Duodenal mucosa (tissue), 2 donors: ENCODE results near the gene MFN2.
A peak's percentile ranks its signal among the peaks of the same experiment; 100 is the strongest.
"Not testable (repeated sequence)": the region's sequence is repeated elsewhere in the genome, so short reads cannot be mapped to it uniquely, and the experiment has no call there.

Experiments used
- H3K27ac ChIP-seq: one replicate; pipeline ENCODE4 v1.7.0; 2013; ENCODE audit warnings: low read depth, low read length
- H3K27me3 ChIP-seq, 2 donors: one replicate each; pipeline ENCODE4 v1.7.0; 2013; ENCODE audit warnings: low read length in 2 of 2, control low read depth in 1 of 2; ENCODE audit not compliant: insufficient read depth in 2 of 2, control insufficient read depth in 1 of 2
- H3K36me3 ChIP-seq, 2 donors: one replicate each; pipeline ENCODE4 v1.7.0; 2013; ENCODE audit warnings: low read length in 2 of 2, control low read depth in 1 of 2; ENCODE audit not compliant: insufficient read depth in 2 of 2, control insufficient read depth in 1 of 2
- H3K4me1 ChIP-seq, 2 donors: one replicate each; pipeline ENCODE4 v1.7.0; 2013; ENCODE audit warnings: low read length in 2 of 2, control low read depth in 1 of 2; ENCODE audit not compliant: insufficient read depth in 2 of 2, control insufficient read depth in 1 of 2
- H3K4me3 ChIP-seq, 2 donors: one replicate each; pipeline ENCODE4 v1.7.0; 2013; ENCODE audit warnings: low read length in 2 of 2, low read depth in 1 of 2
- H3K9ac ChIP-seq, 2 donors: one replicate each; pipeline ENCODE4 v1.7.0; 2013; ENCODE audit warnings: low read length in 2 of 2, low read depth in 1 of 2
- H3K9me3 ChIP-seq, 2 donors: one replicate each; pipeline ENCODE4 v1.7.0; 2013; ENCODE audit warnings: low read length in 2 of 2, control low read depth in 1 of 2; ENCODE audit not compliant: control insufficient read depth in 1 of 2

MFN2 gene

GRCh38 chr1:12008355-12008754 lies 28.1 kb downstream of the MFN2 start:
- H3K9ac ChIP-seq, H3K4me3 ChIP-seq, H3K4me1 ChIP-seq, H3K27me3 ChIP-seq, H3K27ac ChIP-seq, H3K9me3 ChIP-seq: not testable (repeated sequence)
- H3K36me3 ChIP-seq: peaks cover 53 to 83% of the 10 kb centered on the region in 2 donors

GRCh38 chr1:12009318-12009947 lies 29.2 kb downstream of the MFN2 start:
- H3K27ac ChIP-seq: no peak overlapping the region
- no peak overlapping the region for H3K9ac ChIP-seq
- H3K4me1 ChIP-seq: no peaks in the 10 kb centered on the region
- no peak overlapping the region for H3K4me3 ChIP-seq
- H3K27me3 ChIP-seq: no peaks in the 10 kb centered on the region
- no peaks in the 10 kb centered on the region for H3K9me3 ChIP-seq
- peaks cover 47 to 79% of the 10 kb centered on the region in 2 donors for H3K36me3 ChIP-seq

GRCh38 chr1:12010746-12011570 lies 30.7 kb downstream of the MFN2 start:
- Histone ChIP-seq H3K27ac (no peak overlapping the region), H3K36me3 (peaks cover 37 to 66% of the 10 kb centered on the region in 2 donors), H3K9ac (no peak overlapping the region), H3K27me3 (no peaks in the 10 kb centered on the region), H3K4me3 (no peak overlapping the region), H3K4me1 (no peaks in the 10 kb centered on the region), H3K9me3 (no peaks in the 10 kb centered on the region)

- no peak overlapping the region for H3K4me3 ChIP-seq
- peaks cover 26 to 56% of the 10 kb centered on the region in 2 donors for H3K36me3 ChIP-seq
- no peaks in the 10 kb centered on the region for H3K4me1 ChIP-seq
- H3K9ac ChIP-seq: no peak overlapping the region
- H3K27ac ChIP-seq: no peak overlapping the region
- no peaks in the 10 kb centered on the region for H3K9me3 ChIP-seq
- H3K27me3 ChIP-seq: no peaks in the 10 kb centered on the region
These were observed 31.8 kb downstream of the MFN2 start for GRCh38 chr1:12011998-12012397.

- Histone ChIP-seq H3K9me3 (no peaks in the 10 kb centered on the region), H3K9ac (no peak overlapping the region), H3K27ac (no peak overlapping the region), H3K27me3 (no peaks in the 10 kb centered on the region), H3K36me3 (peaks cover 22 to 48% of the 10 kb centered on the region in 2 donors), H3K4me1 (no peaks in the 10 kb centered on the region), H3K4me3 (no peak overlapping the region)
These were observed 32.5 kb downstream of the MFN2 start for GRCh38 chr1:12012560-12013316.

- Histone ChIP-seq H3K27ac (no peak overlapping the region), H3K36me3 (peaks cover 22 to 44% of the 10 kb centered on the region in 2 donors), H3K27me3 (no peaks in the 10 kb centered on the region), H3K9ac (peak overlapping the region in 1 of 2 donors; percentile 3), H3K4me1 (no peaks in the 10 kb centered on the region), H3K9me3 (no peaks in the 10 kb centered on the region), H3K4me3 (no peak overlapping the region)
These were observed 34.1 kb downstream of the MFN2 start for GRCh38 chr1:12014141-12014991.

GRCh38 chr1:12015001-12015491 lies 34.8 kb downstream of the MFN2 start:
- no peak overlapping the region for H3K27ac ChIP-seq
- no peak overlapping the region for H3K4me3 ChIP-seq
- peaks cover 1 to 5% of the 10 kb centered on the region in 2 donors for H3K4me1 ChIP-seq
- H3K9me3 ChIP-seq: no peaks in the 10 kb centered on the region
- H3K9ac ChIP-seq: no peak overlapping the region
- H3K27me3 ChIP-seq: no peaks in the 10 kb centered on the region
- H3K36me3 ChIP-seq: peaks cover 20 to 37% of the 10 kb centered on the region in 2 donors

GRCh38 chr1:12015499-12015898 lies 35.3 kb downstream of the MFN2 start:
- H3K4me3 ChIP-seq: no peak overlapping the region
- peaks cover 17 to 33% of the 10 kb centered on the region in 2 donors for H3K36me3 ChIP-seq
- peaks cover 5 to 9% of the 10 kb centered on the region in 2 donors for H3K4me1 ChIP-seq
- no peaks in the 10 kb centered on the region for H3K27me3 ChIP-seq
- no peak overlapping the region for H3K27ac ChIP-seq
- no peak overlapping the region for H3K9ac ChIP-seq
- H3K9me3 ChIP-seq: no peaks in the 10 kb centered on the region

- H3K9ac ChIP-seq: no peak overlapping the region
- H3K9me3 ChIP-seq: no peaks in the 10 kb centered on the region
- H3K27ac ChIP-seq: no peak overlapping the region
These were observed 35.9 kb downstream of the MFN2 start for GRCh38 chr1:12016182-12016581.

More at GRCh38 chr1:12016182-12016581, 35.9 kb downstream of the MFN2 start:
- no peak overlapping the region for H3K4me3 ChIP-seq
- H3K36me3 ChIP-seq: peaks cover 14 to 26% of the 10 kb centered on the region in 2 donors
- no peaks in the 10 kb centered on the region for H3K27me3 ChIP-seq
- H3K4me1 ChIP-seq: peaks cover 5 to 9% of the 10 kb centered on the region in 2 donors
